A673 (cell line): ENCODE data around the gene IFITM2. TPM values are rescaled to one million over a fixed set of nuclear protein-coding genes. Genes with fewer than 3 reads are reported as not detected.
A peak's percentile ranks its signal among the peaks of the same experiment; 100 is the strongest.

Experiments used
- BruUV-seq: library from RNA; stranded (reverse); fragments of 400-500 nt; replicated peaks from 2 replicates; lab custom pipeline; 2021; lab: Mats Ljungman, UMichigan
- CTCF ChIA-PET: fragments of 300-600 bp; sonication (Branson Sonifier 250); formaldehyde crosslinking; loops from one replicate; lab custom pipeline; 2022; ENCODE audit warnings: antibody characterized with exemption; lab: Charles Lee
- POLR2A ChIA-PET: fragments of 300-600 bp; sonication (Branson Sonifier 250); formaldehyde crosslinking; loops from one replicate; lab custom pipeline; 2022; ENCODE audit warnings: antibody characterized with exemption; ENCODE audit not compliant: low non-redundant PET; lab: Charles Lee
- DNase-seq: peaks from one replicate; pipeline ENCODE4 v3.0.0-alpha.2; 2015; ENCODE audit warnings: low spot score
- H3K27ac ChIP-seq: fragments of 200-600 bp; sonication (generic); 2 replicates; pipeline ENCODE4 v1.5.1; 2016; ENCODE audit warnings: mixed run types, low read depth, mild to moderate bottlenecking, mixed read lengths, antibody characterized with exemption, low read length; ENCODE audit not compliant: poor library complexity, severe bottlenecking
- H3K27me3 ChIP-seq: fragments of 200-600 bp; sonication (generic); replicated peaks from 2 replicates; pipeline ENCODE4 v1.6.1; 2017; ENCODE audit warnings: mixed run types, low read depth, mild to moderate bottlenecking, mixed read lengths, antibody characterized with exemption, low read length; ENCODE audit not compliant: insufficient read depth, poor library complexity
- H3K36me3 ChIP-seq: fragments of 200-600 bp; sonication (generic); 2 replicates; pipeline ENCODE4 v1.6.1; 2016; ENCODE audit warnings: mixed run types, mild to moderate bottlenecking, mixed read lengths, antibody characterized with exemption, low read length; ENCODE audit not compliant: insufficient read depth, poor library complexity, severe bottlenecking
- H3K4me1 ChIP-seq: fragments of 200-600 bp; sonication (generic); 2 replicates; pipeline ENCODE4 v1.6.1; 2017; ENCODE audit warnings: mixed run types, mild to moderate bottlenecking, mixed read lengths, antibody characterized with exemption, low read length; ENCODE audit not compliant: insufficient read depth, poor library complexity, severe bottlenecking
- H3K4me3 ChIP-seq: fragments of 200-600 bp; sonication (generic); 2 replicates; pipeline ENCODE4 v1.5.1; 2016; ENCODE audit warnings: low read depth, mixed run types, mild to moderate bottlenecking, mixed read lengths, low read length; ENCODE audit not compliant: poor library complexity, severe bottlenecking
- H3K9me3 ChIP-seq: fragments of 200-600 bp; sonication (generic); 2 replicates; pipeline ENCODE4 v1.6.1; 2016; ENCODE audit warnings: mixed run types, low read depth, mild to moderate bottlenecking, mixed read lengths, antibody characterized with exemption, low read length; ENCODE audit not compliant: poor library complexity, severe bottlenecking
- CTCF ChIP-seq: fragments of 300-800, 200-600 bp; sonication (generic); conservative IDR thresholded peaks from 2 replicates; pipeline ENCODE4 v1.5.1; 2017; ENCODE audit warnings: low read depth, mild to moderate bottlenecking, antibody characterized with exemption, low read length, moderate library complexity, mixed read lengths
- EZH2 ChIP-seq: fragments of 200-600 bp; sonication (generic); IDR thresholded peaks from 2 replicates; pipeline ENCODE4 v1.6.1; 2017; ENCODE audit warnings: borderline replicate concordance, low read depth, mild to moderate bottlenecking, mixed read lengths, antibody characterized with exemption, low read length; ENCODE audit not compliant: poor library complexity, severe bottlenecking
- intact Hi-C: fragments of 100-400 bp; cut with micrococcal nuclease; formaldehyde crosslinking; loops from one replicate; pipeline ENCODE4 v1.10.0; 2022; ENCODE audit not compliant: unreplicated experiment
- total RNA-seq: library from RNA; stranded (reverse); gene quantifications from 2 replicates; pipeline ENCODE4 v1.2.3, GENCODE V29; 2021

IFITM2 gene
- total RNA-seq, 1 experiment from 2014 or later = 25.5 TPM

- intact Hi-C loops = no loop called here
- H3K27ac ChIP-seq = no peak within 1 kb of the TSS
- no peaks in the 10 kb centered on the region for H3K4me1 ChIP-seq
- DNase-seq = no peak
- TF ChIP-seq CTCF (no peak), EZH2 (no peak)
- ChIA-PET POLR2A (no interaction called here), CTCF (no interaction called here)
- BruUV-seq = no TSS peak
- no peaks in the 10 kb centered on the region for H3K27me3 ChIP-seq
- H3K4me3 ChIP-seq = no peak within 1 kb of the TSS
- H3K9me3 ChIP-seq = no peaks in the 10 kb centered on the region
- no peaks in the 10 kb centered on the region for H3K36me3 ChIP-seq
Measured at GRCh38 chr11:299081-299891, 8.3 kb upstream of the IFITM2 start, which contains the start of gene IFITM5. IFITM5 (minus strand) TSS chr11:299526; CDS start chr11:299490, 36 bp downstream.

GRCh38 chr11:299951-300735, 7.5 kb upstream of the IFITM2 start:
- H3K9me3 ChIP-seq = no peaks in the 10 kb centered on the region
- no TSS peak for BruUV-seq
- no peak overlapping the region for H3K4me3 ChIP-seq
- peak; percentile 57 for DNase-seq
- H3K27me3 ChIP-seq = no peaks in the 10 kb centered on the region
- H3K36me3 ChIP-seq = no peaks in the 10 kb centered on the region
- TF ChIP-seq CTCF = peak; percentile 52
- TF ChIP-seq EZH2 = no peak
- POLR2A ChIA-PET = no interaction called here
- H3K27ac ChIP-seq = no peak overlapping the region
- CTCF ChIA-PET = no interaction called here
- intact Hi-C loops = loop anchor here (10.0 kb wide), 1 partner anchor 55 kb away; no protein-coding TSS in a partner anchor
- no peaks in the 10 kb centered on the region for H3K4me1 ChIP-seq

GRCh38 chr11:303363-303762, 4.3 kb upstream of the IFITM2 start:
- H3K27me3 ChIP-seq = no peaks in the 10 kb centered on the region
- POLR2A ChIA-PET = no interaction called here
- no peak for DNase-seq
- no peak for TF ChIP-seq CTCF
- TF ChIP-seq EZH2 = no peak
- no peaks in the 10 kb centered on the region for H3K36me3 ChIP-seq
- CTCF ChIA-PET = no interaction called here
- BruUV-seq = no TSS peak
- H3K4me3 ChIP-seq = no peak overlapping the region
- intact Hi-C loops = loop anchor here (10.0 kb wide), 1 partner anchor 51 kb away; no protein-coding TSS in a partner anchor
- H3K4me1 ChIP-seq = peaks cover 9% of the 10 kb centered on the region
- no peaks in the 10 kb centered on the region for H3K9me3 ChIP-seq
- H3K27ac ChIP-seq = no peak overlapping the region
